GM23338 (cell line): ENCODE results near the gene PRSS2. TPM values are rescaled to one million over a fixed set of nuclear protein-coding genes. Genes with fewer than 3 reads are reported as not detected.

Experiments used
- EZH2 ChIP-seq: fragments of 200-600 bp; sonication (generic); IDR thresholded peaks from one replicate; pipeline ENCODE4 v1.8.0; 2017; ENCODE audit warnings: antibody characterized with exemption, mild to moderate bottlenecking, low read depth; ENCODE audit not compliant: unreplicated experiment
- EZH2phosphoT487 ChIP-seq: fragments of 200-600 bp; sonication (generic); IDR thresholded peaks from one replicate; pipeline ENCODE4 v1.8.1; 2018; ENCODE audit warnings: antibody characterized with exemption; ENCODE audit not compliant: unreplicated experiment
- JUNB ChIP-seq: IDR thresholded peaks from one replicate; pipeline ENCODE4 v1.6.1; 2016; ENCODE audit warnings: antibody characterized with exemption; ENCODE audit not compliant: unreplicated experiment
- NANOG ChIP-seq: IDR thresholded peaks from 2 replicates; pipeline ENCODE4 v1.6.1; 2016; ENCODE audit warnings: antibody characterized with exemption, borderline replicate concordance
- STAT1 ChIP-seq: IDR thresholded peaks from one replicate; pipeline ENCODE4 v1.6.1; 2016; ENCODE audit warnings: antibody characterized with exemption; ENCODE audit not compliant: unreplicated experiment
- ZNF114 ChIP-seq: fragments of 250-450 bp; sonication (Bioruptor Pico); IDR thresholded peaks from 2 replicates; pipeline ENCODE4 v1.5.0; 2020; ENCODE audit warnings: mild to moderate bottlenecking, moderate library complexity
- polyA plus RNA-seq: library from polyadenylated mRNA; unstranded; fragments of >200 nt; fragmentation: Nextera tagmentation; extraction: Ambion mirVana; gene quantifications from 2 replicates; pipeline ENCODE4 v1.2.1, GENCODE V29; 2016
- total RNA-seq: library from RNA; depleted of rRNA; stranded (reverse); fragments of >200 nt; shearing (Covaris generic); gene quantifications from 2 replicates; pipeline ENCODE4 v1.2.3, GENCODE V29; 2014
- TF ChIP-seq, protein P1 (sequence below): fragments of 250-450 bp; sonication (Bioruptor Pico); IDR thresholded peaks from 2 replicates; pipeline ENCODE4 v1.5.0; 2020; ENCODE audit warnings: mild to moderate bottlenecking, moderate library complexity
- TF ChIP-seq, protein P2 (sequence below): IDR thresholded peaks from one replicate; pipeline ENCODE4 v1.6.1; 2018; ENCODE audit warnings: antibody characterized with exemption; ENCODE audit not compliant: unreplicated experiment

PRSS2 gene
- total and polyA plus RNA-seq, 2 experiments from 2014 or later: not detected

DNA sequence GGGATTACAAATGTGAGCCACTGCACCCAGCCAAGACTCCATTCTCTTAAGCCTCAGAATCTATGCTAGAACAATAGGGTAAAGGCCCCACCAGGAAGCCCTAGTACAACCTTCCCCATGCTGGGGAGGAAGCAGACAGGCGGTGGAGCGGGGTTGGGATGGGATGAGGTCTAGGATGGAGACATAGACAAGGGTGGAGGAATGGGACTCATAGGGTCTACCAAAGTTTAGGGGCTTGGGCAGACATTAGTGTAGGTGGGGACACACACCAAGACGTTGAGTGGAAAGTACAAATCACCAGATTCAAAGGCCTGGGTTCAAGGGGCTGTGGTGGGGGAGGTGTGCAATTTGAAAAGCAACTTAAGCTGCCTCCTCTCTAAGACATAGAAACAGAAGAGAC is 19.3 kb downstream of the PRSS2 start (continued):
- TF ChIP-seq, protein P1, sequence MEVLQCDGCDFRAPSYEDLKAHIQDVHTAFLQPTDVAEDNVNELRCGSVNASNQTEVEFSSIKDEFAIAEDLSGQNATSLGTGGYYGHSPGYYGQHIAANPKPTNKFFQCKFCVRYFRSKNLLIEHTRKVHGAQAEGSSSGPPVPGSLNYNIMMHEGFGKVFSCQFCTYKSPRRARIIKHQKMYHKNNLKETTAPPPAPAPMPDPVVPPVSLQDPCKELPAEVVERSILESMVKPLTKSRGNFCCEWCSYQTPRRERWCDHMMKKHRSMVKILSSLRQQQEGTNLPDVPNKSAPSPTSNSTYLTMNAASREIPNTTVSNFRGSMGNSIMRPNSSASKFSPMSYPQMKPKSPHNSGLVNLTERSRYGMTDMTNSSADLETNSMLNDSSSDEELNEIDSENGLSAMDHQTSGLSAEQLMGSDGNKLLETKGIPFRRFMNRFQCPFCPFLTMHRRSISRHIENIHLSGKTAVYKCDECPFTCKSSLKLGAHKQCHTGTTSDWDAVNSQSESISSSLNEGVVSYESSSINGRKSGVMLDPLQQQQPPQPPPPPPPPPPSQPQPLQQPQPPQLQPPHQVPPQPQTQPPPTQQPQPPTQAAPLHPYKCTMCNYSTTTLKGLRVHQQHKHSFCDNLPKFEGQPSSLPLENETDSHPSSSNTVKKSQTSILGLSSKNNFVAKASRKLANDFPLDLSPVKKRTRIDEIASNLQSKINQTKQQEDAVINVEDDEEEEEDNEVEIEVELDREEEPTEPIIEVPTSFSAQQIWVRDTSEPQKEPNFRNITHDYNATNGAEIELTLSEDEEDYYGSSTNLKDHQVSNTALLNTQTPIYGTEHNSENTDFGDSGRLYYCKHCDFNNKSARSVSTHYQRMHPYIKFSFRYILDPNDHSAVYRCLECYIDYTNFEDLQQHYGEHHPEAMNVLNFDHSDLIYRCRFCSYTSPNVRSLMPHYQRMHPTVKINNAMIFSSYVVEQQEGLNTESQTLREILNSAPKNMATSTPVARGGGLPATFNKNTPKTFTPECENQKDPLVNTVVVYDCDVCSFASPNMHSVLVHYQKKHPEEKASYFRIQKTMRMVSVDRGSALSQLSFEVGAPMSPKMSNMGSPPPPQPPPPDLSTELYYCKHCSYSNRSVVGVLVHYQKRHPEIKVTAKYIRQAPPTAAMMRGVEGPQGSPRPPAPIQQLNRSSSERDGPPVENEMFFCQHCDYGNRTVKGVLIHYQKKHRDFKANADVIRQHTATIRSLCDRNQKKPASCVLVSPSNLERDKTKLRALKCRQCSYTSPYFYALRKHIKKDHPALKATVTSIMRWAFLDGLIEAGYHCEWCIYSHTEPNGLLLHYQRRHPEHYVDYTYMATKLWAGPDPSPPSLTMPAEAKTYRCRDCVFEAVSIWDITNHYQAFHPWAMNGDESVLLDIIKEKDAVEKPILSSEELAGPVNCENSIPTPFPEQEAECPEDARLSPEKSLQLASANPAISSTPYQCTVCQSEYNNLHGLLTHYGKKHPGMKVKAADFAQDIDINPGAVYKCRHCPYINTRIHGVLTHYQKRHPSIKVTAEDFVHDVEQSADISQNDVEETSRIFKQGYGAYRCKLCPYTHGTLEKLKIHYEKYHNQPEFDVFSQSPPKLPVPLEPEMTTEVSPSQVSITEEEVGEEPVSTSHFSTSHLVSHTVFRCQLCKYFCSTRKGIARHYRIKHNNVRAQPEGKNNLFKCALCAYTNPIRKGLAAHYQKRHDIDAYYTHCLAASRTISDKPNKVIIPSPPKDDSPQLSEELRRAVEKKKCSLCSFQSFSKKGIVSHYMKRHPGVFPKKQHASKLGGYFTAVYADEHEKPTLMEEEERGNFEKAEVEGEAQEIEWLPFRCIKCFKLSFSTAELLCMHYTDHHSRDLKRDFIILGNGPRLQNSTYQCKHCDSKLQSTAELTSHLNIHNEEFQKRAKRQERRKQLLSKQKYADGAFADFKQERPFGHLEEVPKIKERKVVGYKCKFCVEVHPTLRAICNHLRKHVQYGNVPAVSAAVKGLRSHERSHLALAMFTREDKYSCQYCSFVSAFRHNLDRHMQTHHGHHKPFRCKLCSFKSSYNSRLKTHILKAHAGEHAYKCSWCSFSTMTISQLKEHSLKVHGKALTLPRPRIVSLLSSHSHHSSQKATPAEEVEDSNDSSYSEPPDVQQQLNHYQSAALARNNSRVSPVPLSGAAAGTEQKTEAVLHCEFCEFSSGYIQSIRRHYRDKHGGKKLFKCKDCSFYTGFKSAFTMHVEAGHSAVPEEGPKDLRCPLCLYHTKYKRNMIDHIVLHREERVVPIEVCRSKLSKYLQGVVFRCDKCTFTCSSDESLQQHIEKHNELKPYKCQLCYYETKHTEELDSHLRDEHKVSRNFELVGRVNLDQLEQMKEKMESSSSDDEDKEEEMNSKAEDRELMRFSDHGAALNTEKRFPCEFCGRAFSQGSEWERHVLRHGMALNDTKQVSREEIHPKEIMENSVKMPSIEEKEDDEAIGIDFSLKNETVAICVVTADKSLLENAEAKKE (CRISPR knock-in tag): no peak
- TF ChIP-seq NANOG (no peak), ZNF114 (CRISPR knock-in tag) (no peak), EZH2phosphoT487 (no peak), STAT1 (no peak), EZH2 (no peak), JUNB (no peak)
- TF ChIP-seq, protein P2, sequence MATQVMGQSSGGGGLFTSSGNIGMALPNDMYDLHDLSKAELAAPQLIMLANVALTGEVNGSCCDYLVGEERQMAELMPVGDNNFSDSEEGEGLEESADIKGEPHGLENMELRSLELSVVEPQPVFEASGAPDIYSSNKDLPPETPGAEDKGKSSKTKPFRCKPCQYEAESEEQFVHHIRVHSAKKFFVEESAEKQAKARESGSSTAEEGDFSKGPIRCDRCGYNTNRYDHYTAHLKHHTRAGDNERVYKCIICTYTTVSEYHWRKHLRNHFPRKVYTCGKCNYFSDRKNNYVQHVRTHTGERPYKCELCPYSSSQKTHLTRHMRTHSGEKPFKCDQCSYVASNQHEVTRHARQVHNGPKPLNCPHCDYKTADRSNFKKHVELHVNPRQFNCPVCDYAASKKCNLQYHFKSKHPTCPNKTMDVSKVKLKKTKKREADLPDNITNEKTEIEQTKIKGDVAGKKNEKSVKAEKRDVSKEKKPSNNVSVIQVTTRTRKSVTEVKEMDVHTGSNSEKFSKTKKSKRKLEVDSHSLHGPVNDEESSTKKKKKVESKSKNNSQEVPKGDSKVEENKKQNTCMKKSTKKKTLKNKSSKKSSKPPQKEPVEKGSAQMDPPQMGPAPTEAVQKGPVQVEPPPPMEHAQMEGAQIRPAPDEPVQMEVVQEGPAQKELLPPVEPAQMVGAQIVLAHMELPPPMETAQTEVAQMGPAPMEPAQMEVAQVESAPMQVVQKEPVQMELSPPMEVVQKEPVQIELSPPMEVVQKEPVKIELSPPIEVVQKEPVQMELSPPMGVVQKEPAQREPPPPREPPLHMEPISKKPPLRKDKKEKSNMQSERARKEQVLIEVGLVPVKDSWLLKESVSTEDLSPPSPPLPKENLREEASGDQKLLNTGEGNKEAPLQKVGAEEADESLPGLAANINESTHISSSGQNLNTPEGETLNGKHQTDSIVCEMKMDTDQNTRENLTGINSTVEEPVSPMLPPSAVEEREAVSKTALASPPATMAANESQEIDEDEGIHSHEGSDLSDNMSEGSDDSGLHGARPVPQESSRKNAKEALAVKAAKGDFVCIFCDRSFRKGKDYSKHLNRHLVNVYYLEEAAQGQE: no peak
